ENCODE data around the gene MAOA. TPM values are rescaled to one million over a fixed set of nuclear protein-coding genes. Genes with fewer than 3 reads are reported as not detected.

The MAOA gene
- total RNA-seq = 12.2 and 50.3 TPM in 2 replicates

DNA sequence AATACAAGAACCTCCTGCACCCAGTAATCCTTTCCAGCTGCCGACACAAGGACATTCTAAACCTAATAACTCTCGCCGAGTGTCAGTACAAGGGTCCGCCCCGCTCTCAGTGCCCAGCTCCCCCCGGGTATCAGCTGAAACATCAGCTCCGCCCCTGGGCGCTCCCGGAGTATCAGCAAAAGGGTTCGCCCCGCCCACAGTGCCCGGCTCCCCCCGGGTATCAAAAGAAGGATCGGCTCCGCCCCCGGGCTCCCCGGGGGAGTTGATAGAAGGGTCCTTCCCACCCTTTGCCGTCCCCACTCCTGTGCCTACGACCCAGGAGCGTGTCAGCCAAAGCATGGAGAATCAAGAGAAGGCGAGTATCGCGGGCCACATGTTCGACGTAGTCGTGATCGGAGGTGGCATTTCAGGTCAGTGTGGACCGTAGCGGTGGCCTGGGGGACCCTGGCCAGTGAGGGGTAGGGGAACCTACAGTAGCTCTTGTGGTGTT, at the start of gene MAOA:
MAOA (plus strand) TSS at position 295 of the 490 bp plus-strand sequence; CDS start at position 338, 43 bp downstream.

Other genes with a start within 250 kb of the MAOA start
- gene MAOB, start 226.2 kb downstream of the MAOA start, total RNA-seq = not detected in 2 replicates